Upper lobe of left lung (tissue), 6 donors: Measurements from ENCODE around the gene CFL1. TPM values are rescaled to one million over a fixed set of nuclear protein-coding genes. Genes with fewer than 3 reads are reported as not detected.
A peak's percentile ranks its signal among the peaks of the same experiment; 100 is the strongest.

Source experiments
- ATAC-seq, 2 donors: fragments of 200-7000 bp; cut with Tn5 transposase; one replicate each; pipeline ENCODE4 v1.9.1; 2022; ENCODE audit warnings: mild to moderate bottlenecking in 2 of 2, moderate library complexity in 2 of 2; ENCODE audit not compliant: low FRiP score in 2 of 2
- DNase-seq, 2 donors: peaks; one replicate each; pipeline ENCODE4 v3.0.0-alpha.2; 2019 to 2020
- H3K27ac ChIP-seq, 4 donors: fragments of 200-600 bp; sonication (generic); one replicate each; pipeline ENCODE4 v1.5.1; 2016 to 2019
- H3K27me3 ChIP-seq, 4 donors: fragments of 200-600 bp; sonication (generic); one replicate each; pipeline ENCODE4 v1.5.1; 2017 to 2019
- H3K36me3 ChIP-seq, 4 donors: fragments of 200-600 bp; sonication (generic); one replicate each; pipeline ENCODE4 v1.5.1; 2016 to 2019
- H3K4me1 ChIP-seq, 4 donors: fragments of 200-600 bp; sonication (generic); one replicate each; pipeline ENCODE4 v1.5.1; 2018 to 2019
- H3K4me3 ChIP-seq, 4 donors: fragments of 200-600 bp; sonication (generic); one replicate each; pipeline ENCODE4 v1.5.1; 2017 to 2019; ENCODE audit warnings: mild to moderate bottlenecking in 2 of 4, moderate library complexity in 1 of 4
- H3K9me3 ChIP-seq, 4 donors: fragments of 200-600 bp; sonication (generic); one replicate each; pipeline ENCODE4 v1.5.1; 2018 to 2019
- EP300 ChIP-seq, 4 donors: sonication (generic); formaldehyde crosslinking; IDR thresholded peaks; one replicate each; pipeline ENCODE4 v1.5.1; 2017; ENCODE audit warnings: antibody characterized with exemption in 4 of 4, control low read depth in 2 of 4
- POLR2A ChIP-seq, 4 donors: fragments of 450-650 bp; IDR thresholded peaks; one replicate each; pipeline ENCODE4 v1.5.1; 2016 to 2017; ENCODE audit warnings: antibody characterized with exemption in 4 of 4, mild to moderate bottlenecking in 2 of 4
- POLR2AphosphoS5 ChIP-seq, 2 donors: sonication (generic); formaldehyde crosslinking; IDR thresholded peaks; one replicate each; pipeline ENCODE4 v1.5.1; 2017; ENCODE audit warnings: antibody characterized with exemption in 2 of 2
- WGBS, 2 donors: methylation state at CpG; one replicate each; pipeline ENCODE4 v1.1.5; 2017 to 2018; 5-methylcytosine and 5-hydroxymethylcytosine counted together
- total RNA-seq, 6 donors: library from RNA; depleted of rRNA in 4 of 6; stranded (reverse); fragments of >200 nt in 4 of 6; gene quantifications; one replicate each; pipeline versions ENCODE4 v1.1.0 to v1.2.1, GENCODE V29; 2016 to 2021
- TF ChIP-seq, protein P1 (sequence below), 6 experiments: fragments of 450-650 bp in 4 of 6; fragments of 200-600 bp in 2 of 6; sonication (generic) in 2 of 6; IDR thresholded peaks; one replicate each; pipeline ENCODE4 v1.5.1; 2016 to 2019; ENCODE audit warnings: antibody characterized with exemption in 6 of 6
- donor health status: DM: no; HTN: no; CAD: no; lungs with moderate emphysema.
- donor health status: DM: no; HTN: yes; CAD: no; lungs with severe emphysema.

Gene CFL1
- total RNA-seq, 6 donors from 2014 or later, result 358 to 813 (median 768) TPM

DNA sequence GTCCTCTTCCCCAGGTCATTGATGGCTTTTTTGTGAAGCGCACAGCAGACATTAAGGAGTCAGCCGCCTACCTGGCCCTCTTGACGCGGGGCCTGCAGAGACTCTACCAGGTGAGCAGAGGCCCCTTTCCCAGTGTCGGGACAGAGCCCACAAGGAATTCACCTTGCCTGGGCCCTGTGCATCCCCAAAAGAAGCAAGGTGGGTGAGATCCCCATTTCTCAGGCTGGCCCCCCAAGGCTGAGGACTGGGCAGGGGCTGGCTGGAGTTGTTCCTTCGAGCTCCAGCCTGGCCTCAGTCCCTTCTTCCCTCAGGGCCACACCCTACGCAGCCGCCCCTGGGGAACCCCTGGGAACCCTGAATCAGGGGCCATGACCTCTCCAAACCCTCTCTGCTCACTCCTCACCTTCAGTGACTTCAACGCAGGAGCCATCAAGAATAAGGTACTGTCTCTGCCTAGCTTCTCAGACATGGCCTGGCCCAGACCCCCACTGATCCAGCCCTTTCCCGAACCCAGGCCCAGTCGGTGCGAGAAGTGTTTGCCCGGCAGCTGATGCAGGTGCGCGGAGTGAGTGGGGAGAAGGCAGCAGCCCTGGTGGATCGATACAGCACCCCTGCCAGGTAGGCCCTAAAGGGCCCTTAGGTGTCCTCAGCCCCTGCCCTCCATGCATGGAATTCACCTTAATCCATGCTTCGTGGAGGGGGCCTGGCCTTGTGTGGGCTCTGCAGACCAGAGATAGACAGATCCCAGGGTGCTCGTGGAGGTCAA, 6.9 kb upstream of the CFL1 start:
- no peak overlapping the region for H3K27ac ChIP-seq
- TF ChIP-seq, protein P1, sequence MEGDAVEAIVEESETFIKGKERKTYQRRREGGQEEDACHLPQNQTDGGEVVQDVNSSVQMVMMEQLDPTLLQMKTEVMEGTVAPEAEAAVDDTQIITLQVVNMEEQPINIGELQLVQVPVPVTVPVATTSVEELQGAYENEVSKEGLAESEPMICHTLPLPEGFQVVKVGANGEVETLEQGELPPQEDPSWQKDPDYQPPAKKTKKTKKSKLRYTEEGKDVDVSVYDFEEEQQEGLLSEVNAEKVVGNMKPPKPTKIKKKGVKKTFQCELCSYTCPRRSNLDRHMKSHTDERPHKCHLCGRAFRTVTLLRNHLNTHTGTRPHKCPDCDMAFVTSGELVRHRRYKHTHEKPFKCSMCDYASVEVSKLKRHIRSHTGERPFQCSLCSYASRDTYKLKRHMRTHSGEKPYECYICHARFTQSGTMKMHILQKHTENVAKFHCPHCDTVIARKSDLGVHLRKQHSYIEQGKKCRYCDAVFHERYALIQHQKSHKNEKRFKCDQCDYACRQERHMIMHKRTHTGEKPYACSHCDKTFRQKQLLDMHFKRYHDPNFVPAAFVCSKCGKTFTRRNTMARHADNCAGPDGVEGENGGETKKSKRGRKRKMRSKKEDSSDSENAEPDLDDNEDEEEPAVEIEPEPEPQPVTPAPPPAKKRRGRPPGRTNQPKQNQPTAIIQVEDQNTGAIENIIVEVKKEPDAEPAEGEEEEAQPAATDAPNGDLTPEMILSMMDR (IDR thresholded peaks at IDR 0.05), result no peak
- no peak for TF ChIP-seq EP300 (IDR thresholded peaks at IDR 0.05)
- TF ChIP-seq POLR2AphosphoS5 (IDR thresholded peaks at IDR 0.05), result no peak
- no peak for TF ChIP-seq POLR2A (IDR thresholded peaks at IDR 0.05)
- H3K27me3 ChIP-seq, result no peaks in the 10 kb centered on the region
- H3K9me3 ChIP-seq, result no peaks in the 10 kb centered on the region
- H3K4me3 ChIP-seq, result no peak overlapping the region
- peaks cover 16 to 81% (median 55%) of the 10 kb centered on the region in 4 donors for H3K36me3 ChIP-seq
- 84 to 96% methylated on average over 9 to 15 of the region's 18 CpGs for WGBS, 2 donors
- H3K4me1 ChIP-seq, result peaks cover 11 to 30% (median 17%) of the 10 kb centered on the region in 4 donors
- no peak for ATAC-seq
- peak in 1 of 2 donors; percentile 18 for DNase-seq

DNA sequence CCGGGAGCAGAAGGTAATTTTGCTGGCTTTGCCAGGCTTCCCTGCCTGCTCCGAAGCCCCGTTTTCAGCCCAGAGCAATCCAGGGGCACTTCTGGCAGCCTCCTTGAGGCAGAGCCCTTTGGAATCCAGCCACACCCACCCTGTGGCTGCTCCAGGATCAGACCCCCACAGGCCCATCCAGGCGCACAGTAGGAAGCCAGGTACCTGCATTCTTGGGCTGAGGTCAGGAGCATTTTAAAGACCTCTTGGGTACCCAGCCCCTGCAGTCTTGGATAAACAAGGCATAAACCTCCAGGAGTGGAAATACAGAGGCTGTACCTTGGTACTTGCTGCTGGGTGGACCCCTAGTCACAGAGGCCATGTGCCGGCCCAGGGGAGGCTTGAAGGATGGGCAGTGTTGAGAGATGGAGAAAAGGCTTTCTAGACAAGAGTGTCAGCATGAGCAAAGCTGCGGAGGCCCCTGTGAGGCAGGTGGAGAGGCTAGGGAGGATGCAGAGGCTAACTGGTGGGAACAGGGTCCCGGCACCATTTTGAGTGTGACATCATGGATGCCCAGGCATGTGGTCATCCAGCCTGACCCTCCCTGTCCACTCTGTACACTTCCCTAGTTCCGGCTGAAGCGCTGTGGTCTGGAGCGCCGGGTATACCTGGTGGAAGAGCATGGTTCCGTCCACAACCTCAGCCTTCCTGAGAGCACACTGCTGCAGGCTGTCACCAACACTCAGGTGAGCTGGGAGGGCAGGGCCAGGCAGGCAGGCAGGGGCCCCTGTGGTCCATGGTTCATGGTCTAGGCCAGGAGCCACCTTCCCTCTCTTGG, 6.1 kb upstream of the CFL1 start:
- TF ChIP-seq POLR2A (IDR thresholded peaks at IDR 0.05), result no peak
- TF ChIP-seq POLR2AphosphoS5 (IDR thresholded peaks at IDR 0.05), result no peak
- TF ChIP-seq, protein P1 (IDR thresholded peaks at IDR 0.05), result no peak
- no peak for TF ChIP-seq EP300 (IDR thresholded peaks at IDR 0.05)
- peak in 1 of 2 donors; percentile 18 for DNase-seq
- Histone ChIP-seq H3K27ac (no peak overlapping the region), H3K4me3 (no peak overlapping the region), H3K36me3 (peaks cover 16 to 73% (median 53%) of the 10 kb centered on the region in 4 donors), H3K27me3 (no peaks in the 10 kb centered on the region), H3K4me1 (peaks cover 11 to 36% (median 22%) of the 10 kb centered on the region in 4 donors), H3K9me3 (no peaks in the 10 kb centered on the region)
- no peak for ATAC-seq
- 79 to 93% methylated on average over 8 to 12 of the region's 12 CpGs for WGBS, 2 donors

DNA sequence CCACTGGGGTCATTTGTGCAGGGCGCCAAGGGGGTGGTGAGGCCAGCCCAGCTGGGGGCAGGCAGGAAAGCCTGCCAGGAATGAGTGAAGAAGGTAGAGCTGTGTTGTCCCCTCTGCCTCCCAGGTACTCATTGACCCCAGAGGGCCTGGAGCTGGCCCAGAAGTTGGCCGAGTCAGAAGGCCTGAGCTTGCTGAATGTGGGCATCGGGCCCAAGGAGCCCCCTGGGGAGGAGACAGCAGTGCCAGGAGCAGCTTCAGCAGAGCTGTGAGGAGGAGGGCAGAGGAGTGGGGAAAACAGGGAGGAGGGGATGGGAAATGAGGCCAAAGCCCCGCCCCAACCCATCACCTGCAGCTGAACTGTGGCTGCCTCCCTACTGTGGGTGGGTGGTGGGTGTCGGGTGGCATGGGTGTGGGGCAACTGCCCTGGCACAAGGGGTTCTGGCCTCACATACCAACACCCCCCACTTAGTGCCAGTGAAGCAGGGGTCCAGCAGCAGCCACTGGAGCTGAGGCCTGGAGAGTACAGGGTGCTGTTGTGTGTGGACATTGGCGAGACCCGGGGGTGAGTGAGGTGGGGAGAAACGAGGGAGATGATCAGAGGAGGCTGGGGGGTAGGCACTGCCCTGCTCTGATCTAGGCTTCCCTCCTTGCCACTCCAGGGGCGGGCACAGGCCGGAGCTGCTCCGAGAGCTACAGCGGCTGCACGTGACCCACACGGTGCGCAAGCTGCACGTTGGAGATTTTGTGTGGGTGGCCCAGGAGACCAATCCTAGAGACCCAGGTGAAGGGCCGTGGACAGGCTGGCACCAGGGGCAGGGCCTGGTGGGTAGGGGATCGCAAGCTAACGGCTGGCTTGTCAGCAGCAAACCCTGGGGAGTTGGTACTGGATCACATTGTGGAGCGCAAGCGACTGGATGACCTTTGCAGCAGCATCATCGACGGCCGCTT, 5.2 kb upstream of the CFL1 start:
- TF ChIP-seq, protein P1 (IDR thresholded peaks at IDR 0.05), result no peak
- no peak for TF ChIP-seq POLR2A (IDR thresholded peaks at IDR 0.05)
- no peak for TF ChIP-seq EP300 (IDR thresholded peaks at IDR 0.05)
- TF ChIP-seq POLR2AphosphoS5 (IDR thresholded peaks at IDR 0.05), result no peak
- Histone ChIP-seq H3K4me3 (no peak overlapping the region), H3K9me3 (no peaks in the 10 kb centered on the region), H3K4me1 (peaks cover 11 to 43% (median 28%) of the 10 kb centered on the region in 4 donors), H3K27me3 (no peaks in the 10 kb centered on the region), H3K36me3 (peaks cover 16 to 64% (median 53%) of the 10 kb centered on the region in 4 donors), H3K27ac (peak overlapping the region in 1 of 4 donors; percentile 13)
- ATAC-seq (no peak), DNase-seq (peak in 1 of 2 donors; percentile 17)
- WGBS, 2 donors, result 76 to 94% methylated on average over 10 to 21 of the region's 24 CpGs

DNA sequence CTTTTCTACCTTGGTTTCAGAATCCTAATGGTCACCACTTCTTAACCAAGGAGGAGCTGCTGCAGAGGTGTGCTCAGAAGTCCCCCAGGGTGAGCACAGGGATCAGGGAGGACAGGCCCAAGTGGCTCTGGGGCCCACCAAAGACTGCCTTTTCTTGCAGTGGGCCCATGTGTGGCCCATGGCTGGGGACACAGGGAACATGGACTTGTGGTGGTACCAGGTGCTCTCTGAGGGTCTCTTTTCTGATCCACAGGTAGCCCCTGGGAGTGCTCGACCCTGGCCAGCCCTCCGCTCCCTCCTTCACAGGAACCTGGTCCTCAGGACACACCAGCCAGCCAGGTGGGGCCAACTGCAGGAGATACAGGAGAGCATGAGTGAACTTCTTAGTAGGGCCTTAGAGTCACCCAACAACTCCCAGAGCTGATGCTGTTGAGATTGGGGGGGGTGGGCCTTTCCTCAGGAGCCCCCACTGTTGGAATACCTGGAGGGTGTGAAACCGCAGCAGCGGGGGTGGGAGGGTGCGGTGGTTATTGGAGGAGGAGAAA, 4.3 kb upstream of the CFL1 start:
- H3K36me3 ChIP-seq, result peaks cover 16 to 55% (median 51%) of the 10 kb centered on the region in 4 donors
- H3K4me1 ChIP-seq, result peaks cover 11 to 43% (median 28%) of the 10 kb centered on the region in 4 donors
- TF ChIP-seq, protein P1 (IDR thresholded peaks at IDR 0.05), result no peak
- TF ChIP-seq POLR2AphosphoS5 (IDR thresholded peaks at IDR 0.05) (no peak), POLR2A (IDR thresholded peaks at IDR 0.05) (no peak), EP300 (IDR thresholded peaks at IDR 0.05) (no peak)
- WGBS, 2 donors, result 97% methylated on average over 3 to 5 of the region's 5 CpGs
- no peaks in the 10 kb centered on the region for H3K27me3 ChIP-seq
- ATAC-seq (no peak), DNase-seq (peak in 1 of 2 donors; percentile 19)
- no peaks in the 10 kb centered on the region for H3K9me3 ChIP-seq
- peak overlapping the region in 1 of 4 donors; percentile 94 for H3K27ac ChIP-seq
- H3K4me3 ChIP-seq, result no peak overlapping the region
